Metanephros (tissue), 1 donor: ENCODE results near the gene TRIM68. TPM values are rescaled to one million over a fixed set of nuclear protein-coding genes. Genes with fewer than 3 reads are reported as not detected.

ENCODE experiments used
- total RNA-seq: library from RNA; depleted of rRNA; stranded (reverse); fragments of >200 nt; gene quantifications from one replicate; pipeline ENCODE4 v1.2.3, GENCODE V29; 2014

The TRIM68 gene
- total RNA-seq: 13.7 TPM

GRCh38 chr11:4607781-4608666, at the start of gene TRIM68:
TSS of gene TRIM68 (minus strand) at chr11:4608231. CDS start at chr11:4605504, 2,727 bp downstream.

GRCh38 chr11:4643682-4644081, 35.7 kb upstream of the TRIM68 start, which contains the start of gene OR51E1:
TSS of gene OR51E1 (plus strand) at chr11:4643982. CDS start at chr11:4652527, 8,545 bp downstream.

GRCh38 chr11:4636962-4637661, 29.1 kb upstream of the TRIM68 start, which contains the start of gene OR51D1:
TSS of gene OR51D1 (plus strand) at chr11:4637477. CDS start at chr11:4639791, 2,314 bp downstream.

GRCh38 chr11:4593739-4594138, 14.3 kb downstream of the TRIM68 start, which contains the start of gene OR52I1:
TSS of gene OR52I1 (plus strand) at chr11:4594039. CDS start at chr11:4594039, 0 bp downstream.

GRCh38 chr11:4581443-4581842, 26.6 kb downstream of the TRIM68 start, which contains the start of gene OR52I2:
TSS of gene OR52I2 (plus strand) at chr11:4581743.

Other genes starting within 250 kb of the TRIM68 start
- not detected for gene OR52B4, start 239.8 kb downstream of the TRIM68 start, total RNA-seq
- gene TRIM21, start 214.5 kb downstream of the TRIM68 start, total RNA-seq: 12.8 TPM
- gene OR52K2, start 158.9 kb downstream of the TRIM68 start, total RNA-seq: not detected
- gene OR52K1, start 125.6 kb downstream of the TRIM68 start, total RNA-seq: not detected
- not detected for gene OR52M1, start 63.0 kb downstream of the TRIM68 start, total RNA-seq
- gene OR52I2, start 26.5 kb downstream of the TRIM68 start, total RNA-seq: not detected
- gene OR52I1, start 14.2 kb downstream of the TRIM68 start, total RNA-seq: not detected
- not detected for gene OR51D1, start 29.2 kb upstream of the TRIM68 start, total RNA-seq
- 1.3 TPM for gene OR51E1, start 35.8 kb upstream of the TRIM68 start, total RNA-seq
- 0.23 TPM for gene OR51E2, start 89.6 kb upstream of the TRIM68 start, total RNA-seq
- not detected for gene MMP26, start 96.6 kb upstream of the TRIM68 start, total RNA-seq
- not detected for gene OR51F1, start 161.7 kb upstream of the TRIM68 start, total RNA-seq
- gene OR52R1, start 196.1 kb upstream of the TRIM68 start, total RNA-seq: not detected
- 0.18 TPM for gene OR51F2, start 213.1 kb upstream of the TRIM68 start, total RNA-seq
- not detected for gene OR51S1, start 241.0 kb upstream of the TRIM68 start, total RNA-seq